ENCODE measurements around the gene PGAM2.
"Not testable (repeated sequence)": the region's sequence is repeated elsewhere in the genome, so short reads cannot be mapped to it uniquely, and the experiment has no call there.

- TF ChIP-seq, protein P1, sequence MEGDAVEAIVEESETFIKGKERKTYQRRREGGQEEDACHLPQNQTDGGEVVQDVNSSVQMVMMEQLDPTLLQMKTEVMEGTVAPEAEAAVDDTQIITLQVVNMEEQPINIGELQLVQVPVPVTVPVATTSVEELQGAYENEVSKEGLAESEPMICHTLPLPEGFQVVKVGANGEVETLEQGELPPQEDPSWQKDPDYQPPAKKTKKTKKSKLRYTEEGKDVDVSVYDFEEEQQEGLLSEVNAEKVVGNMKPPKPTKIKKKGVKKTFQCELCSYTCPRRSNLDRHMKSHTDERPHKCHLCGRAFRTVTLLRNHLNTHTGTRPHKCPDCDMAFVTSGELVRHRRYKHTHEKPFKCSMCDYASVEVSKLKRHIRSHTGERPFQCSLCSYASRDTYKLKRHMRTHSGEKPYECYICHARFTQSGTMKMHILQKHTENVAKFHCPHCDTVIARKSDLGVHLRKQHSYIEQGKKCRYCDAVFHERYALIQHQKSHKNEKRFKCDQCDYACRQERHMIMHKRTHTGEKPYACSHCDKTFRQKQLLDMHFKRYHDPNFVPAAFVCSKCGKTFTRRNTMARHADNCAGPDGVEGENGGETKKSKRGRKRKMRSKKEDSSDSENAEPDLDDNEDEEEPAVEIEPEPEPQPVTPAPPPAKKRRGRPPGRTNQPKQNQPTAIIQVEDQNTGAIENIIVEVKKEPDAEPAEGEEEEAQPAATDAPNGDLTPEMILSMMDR (conservative IDR thresholded peaks at IDR 0.05 in 1 of 2, IDR thresholded peaks at IDR 0.05 in 1 of 2; ENCODE audit: extremely low read depth in 1 of 2, insufficient read depth in 1 of 2, low read depth in 1 of 2, low read length in 2 of 2): not testable (repeated sequence)
- TF ChIP-seq EZH2 (IDR thresholded peaks at IDR 0.05; ENCODE audit: borderline replicate concordance, low read length): not testable (repeated sequence)
Measured at GRCh38 chr7:44037951-44038350, 27.4 kb downstream of the PGAM2 start.
